ENCODE data around the gene PRKAB2. TPM values are rescaled to one million over a fixed set of nuclear protein-coding genes. Genes with fewer than 3 reads are reported as not detected.
A peak's percentile ranks its signal among the peaks of the same experiment; 100 is the strongest.

The PRKAB2 gene
- total and polyA plus RNA-seq, 2 of the 13 experiments (the other 11 are each of a cell fraction or from before 2014, with no cell fraction given), result 44.0 to 118 TPM

DNA sequence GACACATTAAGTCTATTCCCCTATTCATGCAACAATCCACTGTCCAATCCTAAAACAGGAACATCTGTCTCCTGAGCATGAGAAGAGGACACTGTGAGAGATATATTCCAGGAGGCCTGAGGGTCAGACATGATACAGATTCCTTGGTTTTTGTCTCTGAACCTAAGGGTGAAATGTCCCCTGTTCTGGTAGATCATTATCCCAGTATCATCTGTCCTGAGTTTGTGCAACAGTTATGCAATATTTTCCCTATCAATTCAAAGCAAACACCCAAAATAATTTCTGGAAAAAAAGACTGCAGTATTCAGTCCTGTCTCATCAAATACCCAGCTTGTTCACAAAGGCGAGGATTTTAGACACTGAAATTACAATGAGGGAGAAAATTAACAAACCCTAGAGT, 61.4 kb downstream of the PRKAB2 start (continued):
- TF ChIP-seq, protein P1, sequence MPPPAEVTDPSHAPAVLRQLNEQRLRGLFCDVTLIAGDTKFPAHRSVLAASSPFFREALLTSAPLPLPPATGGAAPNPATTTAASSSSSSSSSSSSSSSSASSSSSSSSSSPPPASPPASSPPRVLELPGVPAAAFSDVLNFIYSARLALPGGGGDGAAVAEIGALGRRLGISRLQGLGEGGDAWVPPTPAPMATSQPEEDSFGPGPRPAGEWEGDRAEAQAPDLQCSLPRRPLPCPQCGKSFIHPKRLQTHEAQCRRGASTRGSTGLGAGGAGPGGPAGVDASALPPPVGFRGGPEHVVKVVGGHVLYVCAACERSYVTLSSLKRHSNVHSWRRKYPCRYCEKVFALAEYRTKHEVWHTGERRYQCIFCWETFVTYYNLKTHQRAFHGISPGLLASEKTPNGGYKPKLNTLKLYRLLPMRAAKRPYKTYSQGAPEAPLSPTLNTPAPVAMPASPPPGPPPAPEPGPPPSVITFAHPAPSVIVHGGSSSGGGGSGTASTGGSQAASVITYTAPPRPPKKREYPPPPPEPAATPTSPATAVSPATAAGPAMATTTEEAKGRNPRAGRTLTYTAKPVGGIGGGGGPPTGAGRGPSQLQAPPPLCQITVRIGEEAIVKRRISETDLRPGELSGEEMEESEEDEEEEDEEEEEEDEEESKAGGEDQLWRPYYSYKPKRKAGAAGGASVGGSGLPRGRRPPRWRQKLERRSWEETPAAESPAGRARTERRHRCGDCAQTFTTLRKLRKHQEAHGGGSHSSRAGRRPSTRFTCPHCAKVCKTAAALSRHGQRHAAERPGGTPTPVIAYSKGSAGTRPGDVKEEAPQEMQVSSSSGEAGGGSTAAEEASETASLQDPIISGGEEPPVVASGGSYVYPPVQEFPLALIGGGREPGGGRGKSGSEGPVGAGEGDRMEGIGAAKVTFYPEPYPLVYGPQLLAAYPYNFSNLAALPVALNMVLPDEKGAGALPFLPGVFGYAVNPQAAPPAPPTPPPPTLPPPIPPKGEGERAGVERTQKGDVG (CRISPR knock-in tag; IDR thresholded peaks at IDR 0.05; ENCODE audit: borderline replicate concordance), result no peak
- TF ChIP-seq, protein P2, sequence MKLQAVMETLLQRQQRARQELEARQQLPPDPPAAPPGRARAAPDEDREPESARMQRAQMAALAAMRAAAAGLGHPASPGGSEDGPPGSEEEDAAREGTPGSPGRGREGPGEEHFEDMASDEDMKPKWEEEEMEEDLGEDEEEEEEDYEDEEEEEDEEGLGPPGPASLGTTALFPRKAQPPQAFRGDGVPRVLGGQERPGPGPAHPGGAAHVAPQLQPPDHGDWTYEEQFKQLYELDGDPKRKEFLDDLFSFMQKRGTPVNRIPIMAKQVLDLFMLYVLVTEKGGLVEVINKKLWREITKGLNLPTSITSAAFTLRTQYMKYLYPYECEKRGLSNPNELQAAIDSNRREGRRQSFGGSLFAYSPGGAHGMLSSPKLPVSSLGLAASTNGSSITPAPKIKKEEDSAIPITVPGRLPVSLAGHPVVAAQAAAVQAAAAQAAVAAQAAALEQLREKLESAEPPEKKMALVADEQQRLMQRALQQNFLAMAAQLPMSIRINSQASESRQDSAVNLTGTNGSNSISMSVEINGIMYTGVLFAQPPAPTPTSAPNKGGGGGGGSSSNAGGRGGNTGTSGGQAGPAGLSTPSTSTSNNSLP (IDR thresholded peaks at IDR 0.05; ENCODE audit: low read depth, low read length), result 0 out of 2 replicates have a peak, but pooled peaks have one; percentile 35
- TF ChIP-seq ZNF563 (CRISPR knock-in tag; IDR thresholded peaks at IDR 0.05), result no peak
- TF ChIP-seq BCL6 (CRISPR knock-in tag; IDR thresholded peaks at IDR 0.05), result no peak; the same call in 1 of the 2 replicates
- TF ChIP-seq ARNTL (CRISPR knock-in tag; IDR thresholded peaks at IDR 0.05), result no peak
- TF ChIP-seq MED13 (CRISPR knock-in tag; IDR thresholded peaks at IDR 0.05), result no peak
- TF ChIP-seq NRL (CRISPR knock-in tag; IDR thresholded peaks at IDR 0.05; ENCODE audit: borderline replicate concordance), result no peak
- TF ChIP-seq MIXL1 (CRISPR knock-in tag; IDR thresholded peaks at IDR 0.05), result 0 out of 2 replicates have a peak, but pooled peaks have one; percentile 18
- no peak for TF ChIP-seq RAD51 (IDR thresholded peaks at IDR 0.05; ENCODE audit: borderline replicate concordance)
- TF ChIP-seq, protein P3, sequence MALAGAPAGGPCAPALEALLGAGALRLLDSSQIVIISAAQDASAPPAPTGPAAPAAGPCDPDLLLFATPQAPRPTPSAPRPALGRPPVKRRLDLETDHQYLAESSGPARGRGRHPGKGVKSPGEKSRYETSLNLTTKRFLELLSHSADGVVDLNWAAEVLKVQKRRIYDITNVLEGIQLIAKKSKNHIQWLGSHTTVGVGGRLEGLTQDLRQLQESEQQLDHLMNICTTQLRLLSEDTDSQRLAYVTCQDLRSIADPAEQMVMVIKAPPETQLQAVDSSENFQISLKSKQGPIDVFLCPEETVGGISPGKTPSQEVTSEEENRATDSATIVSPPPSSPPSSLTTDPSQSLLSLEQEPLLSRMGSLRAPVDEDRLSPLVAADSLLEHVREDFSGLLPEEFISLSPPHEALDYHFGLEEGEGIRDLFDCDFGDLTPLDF (CRISPR knock-in tag; IDR thresholded peaks at IDR 0.05), result no peak
- TF ChIP-seq IRX3 (CRISPR knock-in tag; IDR thresholded peaks at IDR 0.05; ENCODE audit: borderline replicate concordance, low read depth), result no peak
- TF ChIP-seq, protein P4, sequence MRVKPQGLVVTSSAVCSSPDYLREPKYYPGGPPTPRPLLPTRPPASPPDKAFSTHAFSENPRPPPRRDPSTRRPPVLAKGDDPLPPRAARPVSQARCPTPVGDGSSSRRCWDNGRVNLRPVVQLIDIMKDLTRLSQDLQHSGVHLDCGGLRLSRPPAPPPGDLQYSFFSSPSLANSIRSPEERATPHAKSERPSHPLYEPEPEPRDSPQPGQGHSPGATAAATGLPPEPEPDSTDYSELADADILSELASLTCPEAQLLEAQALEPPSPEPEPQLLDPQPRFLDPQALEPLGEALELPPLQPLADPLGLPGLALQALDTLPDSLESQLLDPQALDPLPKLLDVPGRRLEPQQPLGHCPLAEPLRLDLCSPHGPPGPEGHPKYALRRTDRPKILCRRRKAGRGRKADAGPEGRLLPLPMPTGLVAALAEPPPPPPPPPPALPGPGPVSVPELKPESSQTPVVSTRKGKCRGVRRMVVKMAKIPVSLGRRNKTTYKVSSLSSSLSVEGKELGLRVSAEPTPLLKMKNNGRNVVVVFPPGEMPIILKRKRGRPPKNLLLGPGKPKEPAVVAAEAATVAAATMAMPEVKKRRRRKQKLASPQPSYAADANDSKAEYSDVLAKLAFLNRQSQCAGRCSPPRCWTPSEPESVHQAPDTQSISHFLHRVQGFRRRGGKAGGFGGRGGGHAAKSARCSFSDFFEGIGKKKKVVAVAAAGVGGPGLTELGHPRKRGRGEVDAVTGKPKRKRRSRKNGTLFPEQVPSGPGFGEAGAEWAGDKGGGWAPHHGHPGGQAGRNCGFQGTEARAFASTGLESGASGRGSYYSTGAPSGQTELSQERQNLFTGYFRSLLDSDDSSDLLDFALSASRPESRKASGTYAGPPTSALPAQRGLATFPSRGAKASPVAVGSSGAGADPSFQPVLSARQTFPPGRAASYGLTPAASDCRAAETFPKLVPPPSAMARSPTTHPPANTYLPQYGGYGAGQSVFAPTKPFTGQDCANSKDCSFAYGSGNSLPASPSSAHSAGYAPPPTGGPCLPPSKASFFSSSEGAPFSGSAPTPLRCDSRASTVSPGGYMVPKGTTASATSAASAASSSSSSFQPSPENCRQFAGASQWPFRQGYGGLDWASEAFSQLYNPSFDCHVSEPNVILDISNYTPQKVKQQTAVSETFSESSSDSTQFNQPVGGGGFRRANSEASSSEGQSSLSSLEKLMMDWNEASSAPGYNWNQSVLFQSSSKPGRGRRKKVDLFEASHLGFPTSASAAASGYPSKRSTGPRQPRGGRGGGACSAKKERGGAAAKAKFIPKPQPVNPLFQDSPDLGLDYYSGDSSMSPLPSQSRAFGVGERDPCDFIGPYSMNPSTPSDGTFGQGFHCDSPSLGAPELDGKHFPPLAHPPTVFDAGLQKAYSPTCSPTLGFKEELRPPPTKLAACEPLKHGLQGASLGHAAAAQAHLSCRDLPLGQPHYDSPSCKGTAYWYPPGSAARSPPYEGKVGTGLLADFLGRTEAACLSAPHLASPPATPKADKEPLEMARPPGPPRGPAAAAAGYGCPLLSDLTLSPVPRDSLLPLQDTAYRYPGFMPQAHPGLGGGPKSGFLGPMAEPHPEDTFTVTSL (CRISPR knock-in tag; IDR thresholded peaks at IDR 0.05; ENCODE audit: borderline replicate concordance), result no peak
- TF ChIP-seq, protein P5, sequence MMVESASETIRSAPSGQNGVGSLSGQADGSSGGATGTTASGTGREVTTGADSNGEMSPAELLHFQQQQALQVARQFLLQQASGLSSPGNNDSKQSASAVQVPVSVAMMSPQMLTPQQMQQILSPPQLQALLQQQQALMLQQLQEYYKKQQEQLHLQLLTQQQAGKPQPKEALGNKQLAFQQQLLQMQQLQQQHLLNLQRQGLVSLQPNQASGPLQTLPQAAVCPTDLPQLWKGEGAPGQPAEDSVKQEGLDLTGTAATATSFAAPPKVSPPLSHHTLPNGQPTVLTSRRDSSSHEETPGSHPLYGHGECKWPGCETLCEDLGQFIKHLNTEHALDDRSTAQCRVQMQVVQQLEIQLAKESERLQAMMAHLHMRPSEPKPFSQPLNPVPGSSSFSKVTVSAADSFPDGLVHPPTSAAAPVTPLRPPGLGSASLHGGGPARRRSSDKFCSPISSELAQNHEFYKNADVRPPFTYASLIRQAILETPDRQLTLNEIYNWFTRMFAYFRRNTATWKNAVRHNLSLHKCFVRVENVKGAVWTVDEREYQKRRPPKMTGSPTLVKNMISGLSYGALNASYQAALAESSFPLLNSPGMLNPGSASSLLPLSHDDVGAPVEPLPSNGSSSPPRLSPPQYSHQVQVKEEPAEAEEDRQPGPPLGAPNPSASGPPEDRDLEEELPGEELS (CRISPR knock-in tag; IDR thresholded peaks at IDR 0.05), result 0 out of 2 replicates have a peak, but pooled peaks have one; percentile 22
- TF ChIP-seq, protein P6, sequence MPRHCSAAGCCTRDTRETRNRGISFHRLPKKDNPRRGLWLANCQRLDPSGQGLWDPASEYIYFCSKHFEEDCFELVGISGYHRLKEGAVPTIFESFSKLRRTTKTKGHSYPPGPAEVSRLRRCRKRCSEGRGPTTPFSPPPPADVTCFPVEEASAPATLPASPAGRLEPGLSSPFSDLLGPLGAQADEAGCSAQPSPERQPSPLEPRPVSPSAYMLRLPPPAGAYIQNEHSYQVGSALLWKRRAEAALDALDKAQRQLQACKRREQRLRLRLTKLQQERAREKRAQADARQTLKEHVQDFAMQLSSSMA (CRISPR knock-in tag; IDR thresholded peaks at IDR 0.05), result no peak
- TF ChIP-seq SAP130 (CRISPR knock-in tag; IDR thresholded peaks at IDR 0.05; ENCODE audit: low read depth), result no peak
